Measurements from ENCODE around the gene SEMA3C. TPM values are rescaled to one million over a fixed set of nuclear protein-coding genes. Genes with fewer than 3 reads are reported as not detected.

Gene SEMA3C
- total RNA-seq, 1 donor from 2014 or later, result 91.3 TPM

DNA sequence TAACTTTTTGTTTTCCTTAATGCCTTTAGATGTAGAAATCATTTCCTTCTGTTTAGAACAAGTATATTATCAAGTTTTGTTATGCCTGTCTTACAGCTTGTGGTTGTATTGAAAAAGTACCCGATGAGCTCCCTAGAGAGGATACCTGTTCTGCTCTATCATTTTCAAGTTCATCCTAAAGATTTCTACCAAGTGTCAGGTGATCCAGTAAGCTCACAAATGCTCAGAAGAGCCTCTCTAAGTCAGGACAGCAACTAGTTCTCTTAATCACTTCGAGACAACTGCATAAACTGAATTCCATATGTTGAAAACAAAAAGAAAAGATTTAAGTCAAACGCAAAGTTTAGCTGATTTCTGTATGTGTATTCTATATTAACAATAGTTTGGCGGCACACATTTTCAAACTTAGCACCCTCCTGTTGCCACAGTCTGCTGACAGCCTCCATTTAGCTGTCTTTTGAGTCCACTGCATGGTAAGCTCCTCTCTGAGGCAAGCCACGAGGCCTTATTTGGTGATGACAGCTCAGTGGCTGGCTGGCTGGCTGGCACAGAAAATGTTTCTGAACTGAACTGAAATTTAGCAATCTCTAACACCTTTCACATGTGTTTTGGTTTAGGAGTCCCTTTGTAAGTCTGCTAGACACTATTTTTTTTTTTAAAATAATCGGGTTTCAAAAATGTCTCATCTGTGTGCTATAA, 59.4 kb downstream of the SEMA3C start:
- peaks cover 11% of the 10 kb centered on the region for H3K36me3 Mint-ChIP-seq (ENCODE audit: unreplicated experiment)
- H3K9me3 Mint-ChIP-seq (ENCODE audit: unreplicated experiment), result peaks cover 3% of the 10 kb centered on the region
- DNase-seq, result no peak
- no peak overlapping the region for H3K4me3 Mint-ChIP-seq (ENCODE audit: unreplicated experiment)
- TF ChIP-seq, protein P1, sequence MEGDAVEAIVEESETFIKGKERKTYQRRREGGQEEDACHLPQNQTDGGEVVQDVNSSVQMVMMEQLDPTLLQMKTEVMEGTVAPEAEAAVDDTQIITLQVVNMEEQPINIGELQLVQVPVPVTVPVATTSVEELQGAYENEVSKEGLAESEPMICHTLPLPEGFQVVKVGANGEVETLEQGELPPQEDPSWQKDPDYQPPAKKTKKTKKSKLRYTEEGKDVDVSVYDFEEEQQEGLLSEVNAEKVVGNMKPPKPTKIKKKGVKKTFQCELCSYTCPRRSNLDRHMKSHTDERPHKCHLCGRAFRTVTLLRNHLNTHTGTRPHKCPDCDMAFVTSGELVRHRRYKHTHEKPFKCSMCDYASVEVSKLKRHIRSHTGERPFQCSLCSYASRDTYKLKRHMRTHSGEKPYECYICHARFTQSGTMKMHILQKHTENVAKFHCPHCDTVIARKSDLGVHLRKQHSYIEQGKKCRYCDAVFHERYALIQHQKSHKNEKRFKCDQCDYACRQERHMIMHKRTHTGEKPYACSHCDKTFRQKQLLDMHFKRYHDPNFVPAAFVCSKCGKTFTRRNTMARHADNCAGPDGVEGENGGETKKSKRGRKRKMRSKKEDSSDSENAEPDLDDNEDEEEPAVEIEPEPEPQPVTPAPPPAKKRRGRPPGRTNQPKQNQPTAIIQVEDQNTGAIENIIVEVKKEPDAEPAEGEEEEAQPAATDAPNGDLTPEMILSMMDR (IDR thresholded peaks at IDR 0.05; ENCODE audit: partially characterized antibody, unreplicated experiment), result no peak
- H3K4me1 Mint-ChIP-seq (ENCODE audit: low read depth, unreplicated experiment), result peaks cover 5% of the 10 kb centered on the region
- no peak overlapping the region for H3K27ac Mint-ChIP-seq (ENCODE audit: unreplicated experiment)
- no peaks in the 10 kb centered on the region for H3K27me3 Mint-ChIP-seq (ENCODE audit: unreplicated experiment)

DNA sequence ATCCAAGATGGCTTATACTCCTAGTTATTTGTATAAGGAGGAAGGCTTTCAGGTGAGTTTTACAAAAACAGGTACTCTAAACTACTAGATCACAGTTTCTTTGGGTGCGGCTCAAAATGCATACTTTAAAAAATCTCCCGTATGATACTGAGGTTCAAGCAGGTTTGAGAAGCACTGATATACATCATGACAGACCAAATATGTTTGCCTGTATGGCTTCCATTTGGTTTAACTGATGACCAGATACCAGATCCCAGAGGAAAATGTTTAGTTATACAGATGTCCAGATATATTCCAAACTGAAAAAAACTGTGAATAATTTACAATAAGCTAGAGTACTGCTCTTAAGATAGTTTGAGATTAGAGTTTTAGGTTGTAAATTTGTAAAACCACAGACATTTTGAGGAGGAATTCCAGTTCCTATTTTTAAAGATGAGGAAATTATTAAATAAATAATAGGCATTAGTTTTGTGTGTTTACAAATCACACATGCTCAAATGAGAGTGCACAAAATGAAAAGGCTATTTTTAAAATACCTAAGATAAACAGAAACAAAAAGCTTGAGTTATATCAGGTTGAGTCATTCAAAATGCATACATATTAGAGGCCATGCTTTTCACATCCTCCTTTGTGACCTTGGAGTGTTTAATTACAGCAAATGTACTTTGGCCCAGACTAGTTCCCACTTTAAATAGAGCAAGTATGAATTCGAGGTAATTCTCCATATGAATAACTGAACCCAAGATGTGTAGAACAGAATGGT, 60.5 kb downstream of the SEMA3C start:
- no peak overlapping the region for H3K4me3 Mint-ChIP-seq (ENCODE audit: unreplicated experiment)
- TF ChIP-seq, protein P1 (IDR thresholded peaks at IDR 0.05; ENCODE audit: partially characterized antibody, unreplicated experiment), result no peak
- peaks cover 11% of the 10 kb centered on the region for H3K36me3 Mint-ChIP-seq (ENCODE audit: unreplicated experiment)
- H3K27me3 Mint-ChIP-seq (ENCODE audit: unreplicated experiment), result no peaks in the 10 kb centered on the region
- peaks cover 3% of the 10 kb centered on the region for H3K9me3 Mint-ChIP-seq (ENCODE audit: unreplicated experiment)
- H3K4me1 Mint-ChIP-seq (ENCODE audit: low read depth, unreplicated experiment), result peaks cover 5% of the 10 kb centered on the region
- DNase-seq, result no peak
- H3K27ac Mint-ChIP-seq (ENCODE audit: unreplicated experiment), result no peak overlapping the region

DNA sequence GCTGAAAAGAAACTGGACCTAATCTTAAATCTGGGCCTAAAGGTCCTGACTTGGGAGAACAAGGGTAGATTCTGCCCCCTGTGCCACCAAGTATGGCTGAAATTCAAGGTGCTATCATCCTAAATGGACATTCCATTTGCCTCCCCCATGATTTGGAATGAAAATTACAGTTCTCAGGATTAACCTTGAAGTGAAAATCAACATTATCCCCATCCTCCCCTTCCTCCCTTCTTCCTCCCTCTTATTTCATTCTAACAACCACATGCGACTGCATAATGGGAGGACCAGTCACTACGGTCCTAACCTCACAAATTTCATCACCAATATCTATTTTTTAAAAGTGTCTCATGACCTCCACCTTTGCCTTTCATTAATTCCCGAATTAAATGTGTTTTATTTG, 62.1 kb downstream of the SEMA3C start:
- Mint-ChIP-seq H3K36me3 (ENCODE audit: unreplicated experiment) (peaks cover 2% of the 10 kb centered on the region), H3K4me1 (ENCODE audit: low read depth, unreplicated experiment) (peaks cover 11% of the 10 kb centered on the region), H3K27me3 (ENCODE audit: unreplicated experiment) (no peaks in the 10 kb centered on the region), H3K27ac (ENCODE audit: unreplicated experiment) (peak overlapping the region; percentile 10), H3K9me3 (ENCODE audit: unreplicated experiment) (no peaks in the 10 kb centered on the region), H3K4me3 (ENCODE audit: unreplicated experiment) (no peak overlapping the region)
- TF ChIP-seq, protein P1 (IDR thresholded peaks at IDR 0.05; ENCODE audit: partially characterized antibody, unreplicated experiment), result no peak
- DNase-seq, result no peak

DNA sequence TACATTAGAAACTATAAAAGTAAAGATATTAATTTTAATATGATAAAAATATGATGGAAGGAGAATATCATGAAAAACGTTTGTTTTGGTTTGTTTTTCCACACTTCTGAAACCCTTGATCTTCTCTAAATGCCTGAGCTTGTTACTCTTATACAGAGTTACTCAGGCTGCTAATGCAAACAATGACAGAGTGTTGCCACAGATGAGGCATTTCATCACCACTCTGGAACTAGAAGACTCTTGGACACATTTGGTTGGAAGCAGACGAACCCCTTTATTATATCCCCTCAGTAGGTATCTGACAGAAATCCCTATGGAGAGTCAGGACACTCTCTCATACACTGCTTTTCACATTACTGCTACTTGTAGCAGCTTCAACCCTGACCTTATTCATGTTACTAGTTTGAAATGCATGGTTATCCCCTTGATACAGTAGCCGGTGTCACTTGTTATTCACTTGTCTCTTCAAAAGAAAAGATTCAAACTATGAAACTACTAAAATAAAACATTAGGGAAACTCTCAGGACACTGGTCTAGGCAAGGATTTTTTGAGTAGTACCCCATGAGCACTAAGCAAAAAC, 66.9 kb downstream of the SEMA3C start:
- H3K36me3 Mint-ChIP-seq (ENCODE audit: unreplicated experiment), result no peaks in the 10 kb centered on the region
- TF ChIP-seq, protein P1 (IDR thresholded peaks at IDR 0.05; ENCODE audit: partially characterized antibody, unreplicated experiment), result no peak
- no peaks in the 10 kb centered on the region for H3K9me3 Mint-ChIP-seq (ENCODE audit: unreplicated experiment)
- H3K4me3 Mint-ChIP-seq (ENCODE audit: unreplicated experiment), result no peak overlapping the region
- H3K27ac Mint-ChIP-seq (ENCODE audit: unreplicated experiment), result no peak overlapping the region
- H3K27me3 Mint-ChIP-seq (ENCODE audit: unreplicated experiment), result no peaks in the 10 kb centered on the region
- DNase-seq, result no peak
- peaks cover 10% of the 10 kb centered on the region for H3K4me1 Mint-ChIP-seq (ENCODE audit: low read depth, unreplicated experiment)

All from glutamatergic neuron (in vitro differentiated cells).